ENCODE measurements around the gene BANF2.

Gene BANF2

DNA sequence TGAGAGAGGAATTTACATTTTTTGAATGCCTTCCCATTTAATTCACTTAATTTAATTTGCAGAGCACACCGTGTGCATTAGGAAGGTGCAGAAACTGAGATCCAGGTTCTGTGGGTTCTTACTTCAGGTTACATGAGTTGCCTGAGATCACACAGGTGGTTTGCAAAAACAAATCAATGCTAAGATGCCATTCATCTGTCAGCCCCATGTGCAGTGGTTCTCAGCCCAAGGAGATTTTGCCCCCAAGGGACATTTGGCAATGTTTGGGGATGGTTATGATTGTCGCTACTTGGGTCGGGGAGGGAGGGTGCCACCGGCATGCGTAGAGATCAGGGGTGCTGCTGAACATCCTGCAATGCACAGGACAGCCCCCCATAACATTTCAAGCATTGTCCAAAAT is 34.6 kb downstream of the BANF2 start:
- no peak for DNase-seq (ENCODE audit: extremely low spot score)
- TF ChIP-seq TARDBP (IDR thresholded peaks at IDR 0.05) (no peak), ZNF384 (IDR thresholded peaks at IDR 0.05) (no peak), NFRKB (IDR thresholded peaks at IDR 0.05) (no peak), HDGF (IDR thresholded peaks at IDR 0.05; ENCODE audit: borderline replicate concordance) (no peak), FOXK2 (IDR thresholded peaks at IDR 0.05) (no peak), FOXA1 (IDR thresholded peaks at IDR 0.05) (no peak), BHLHE40 (IDR thresholded peaks at IDR 0.05; ENCODE audit: borderline replicate concordance) (no peak), L3MBTL2 (conservative IDR thresholded peaks at IDR 0.05) (no peak), FOXM1 (IDR thresholded peaks at IDR 0.05; ENCODE audit: borderline replicate concordance) (no peak), SUZ12 (IDR thresholded peaks at IDR 0.05) (no peak), ARNT (IDR thresholded peaks at IDR 0.05) (no peak)
- TF ChIP-seq, protein P1, sequence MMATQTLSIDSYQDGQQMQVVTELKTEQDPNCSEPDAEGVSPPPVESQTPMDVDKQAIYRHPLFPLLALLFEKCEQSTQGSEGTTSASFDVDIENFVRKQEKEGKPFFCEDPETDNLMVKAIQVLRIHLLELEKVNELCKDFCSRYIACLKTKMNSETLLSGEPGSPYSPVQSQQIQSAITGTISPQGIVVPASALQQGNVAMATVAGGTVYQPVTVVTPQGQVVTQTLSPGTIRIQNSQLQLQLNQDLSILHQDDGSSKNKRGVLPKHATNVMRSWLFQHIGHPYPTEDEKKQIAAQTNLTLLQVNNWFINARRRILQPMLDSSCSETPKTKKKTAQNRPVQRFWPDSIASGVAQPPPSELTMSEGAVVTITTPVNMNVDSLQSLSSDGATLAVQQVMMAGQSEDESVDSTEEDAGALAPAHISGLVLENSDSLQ (IDR thresholded peaks at IDR 0.05), result no peak
- POLR2A ChIA-PET, result no interaction called here
- CTCF ChIA-PET, result interaction anchor here (0.6 kb wide), 1 partner anchor 205 kb away, joined by 3 read pairs; no protein-coding TSS in a partner anchor

DNA sequence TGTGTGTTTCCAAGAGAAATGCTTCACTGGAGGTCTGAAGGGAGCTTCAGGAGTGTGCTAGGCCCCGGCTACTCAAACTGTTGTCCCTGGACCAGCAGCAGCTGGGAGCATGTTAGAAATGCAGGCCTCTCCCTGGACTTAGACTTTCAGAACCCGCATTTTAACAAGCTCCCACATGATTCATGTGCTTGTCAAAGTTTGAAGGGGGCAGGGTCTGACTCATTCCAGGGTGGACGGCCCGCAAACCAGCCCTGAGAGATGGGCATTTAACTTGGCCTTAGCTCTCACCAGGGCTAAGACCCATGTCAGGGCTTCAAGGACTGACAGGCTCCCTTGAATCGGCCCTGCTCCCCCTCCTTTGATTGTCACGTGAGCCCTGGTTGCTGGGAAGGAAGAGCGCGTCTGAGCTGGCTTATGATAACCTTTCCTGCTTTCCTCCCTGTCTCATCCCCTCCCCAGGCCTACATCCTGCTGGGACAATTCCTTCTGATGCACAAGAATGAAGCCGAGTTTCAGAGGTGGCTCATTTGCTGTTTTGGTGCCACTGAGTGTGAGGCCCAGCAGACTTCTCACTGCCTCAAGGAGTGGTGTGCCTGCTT is 35.5 kb downstream of the BANF2 start:
- CTCF ChIA-PET, result interaction anchor here (0.9 kb wide), 1 partner anchor 12 kb away, joined by 4 read pairs; no protein-coding TSS in a partner anchor
- POLR2A ChIA-PET, result no interaction called here
- no peak for DNase-seq (ENCODE audit: extremely low spot score)
- no peak for TF ChIP-seq FOXA1 (IDR thresholded peaks at IDR 0.05)
- TF ChIP-seq ELF4 (IDR thresholded peaks at IDR 0.05), result no peak
- no peak for TF ChIP-seq BHLHE40 (IDR thresholded peaks at IDR 0.05; ENCODE audit: borderline replicate concordance)
- no peak for TF ChIP-seq HDGF (IDR thresholded peaks at IDR 0.05; ENCODE audit: borderline replicate concordance)
- no peak for TF ChIP-seq FOXM1 (IDR thresholded peaks at IDR 0.05; ENCODE audit: borderline replicate concordance)
- no peak for TF ChIP-seq SUZ12 (IDR thresholded peaks at IDR 0.05)
- no peak for TF ChIP-seq ZNF384 (IDR thresholded peaks at IDR 0.05)
- no peak for TF ChIP-seq LEF1 (IDR thresholded peaks at IDR 0.05; ENCODE audit: borderline replicate concordance)
- TF ChIP-seq SP1 (IDR thresholded peaks at IDR 0.05), result no peak
- no peak for TF ChIP-seq CTBP1 (IDR thresholded peaks at IDR 0.05; ENCODE audit: borderline replicate concordance)
- no peak for TF ChIP-seq ARNT (IDR thresholded peaks at IDR 0.05)
- TF ChIP-seq NFRKB (IDR thresholded peaks at IDR 0.05), result no peak

DNA sequence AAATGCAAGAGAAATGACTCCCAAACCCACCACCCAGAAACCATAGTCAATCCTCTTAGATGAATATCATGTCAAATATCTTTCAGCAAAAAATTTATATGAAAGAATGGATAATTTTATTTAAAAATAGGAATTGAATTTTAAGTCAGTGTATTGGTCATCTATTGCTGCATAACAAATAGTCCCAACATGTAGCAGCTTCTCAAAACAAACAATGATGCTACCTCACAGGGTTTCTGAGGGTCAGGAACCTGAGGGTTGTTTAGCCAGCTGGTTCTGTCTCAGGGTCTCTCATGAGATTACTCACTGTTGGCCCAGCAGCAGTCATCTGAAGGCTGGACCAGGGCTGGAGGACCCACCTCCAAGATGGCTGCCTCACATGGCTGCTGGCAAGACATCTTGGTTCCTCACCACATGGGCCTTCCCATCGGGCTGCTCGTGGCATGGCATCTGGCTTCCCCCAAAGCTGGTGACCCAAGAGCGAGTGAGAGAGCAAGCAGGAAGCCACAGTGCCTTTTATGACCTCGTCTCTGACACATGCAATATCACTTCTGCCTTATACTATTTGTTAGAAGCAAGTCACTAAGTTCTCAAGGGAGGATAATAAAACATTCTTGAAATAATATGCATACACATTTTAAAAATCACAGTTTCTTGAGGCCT is 36.3 kb downstream of the BANF2 start:
- TF ChIP-seq NFRKB (IDR thresholded peaks at IDR 0.05), result no peak
- no peak for TF ChIP-seq ELF4 (IDR thresholded peaks at IDR 0.05)
- TF ChIP-seq LEF1 (IDR thresholded peaks at IDR 0.05; ENCODE audit: borderline replicate concordance), result no peak
- TF ChIP-seq FOXM1 (IDR thresholded peaks at IDR 0.05; ENCODE audit: borderline replicate concordance), result no peak
- TF ChIP-seq, protein P1 (IDR thresholded peaks at IDR 0.05), result no peak
- TF ChIP-seq FOXK2 (IDR thresholded peaks at IDR 0.05), result no peak
- no peak for TF ChIP-seq FOXA1 (IDR thresholded peaks at IDR 0.05)
- TF ChIP-seq CTBP1 (IDR thresholded peaks at IDR 0.05; ENCODE audit: borderline replicate concordance), result no peak
- no peak for TF ChIP-seq HDGF (IDR thresholded peaks at IDR 0.05; ENCODE audit: borderline replicate concordance)
- no peak for TF ChIP-seq ARNT (IDR thresholded peaks at IDR 0.05)
- no peak for TF ChIP-seq BHLHE40 (IDR thresholded peaks at IDR 0.05; ENCODE audit: borderline replicate concordance)
- no peak for TF ChIP-seq L3MBTL2 (conservative IDR thresholded peaks at IDR 0.05)
- TF ChIP-seq TARDBP (IDR thresholded peaks at IDR 0.05), result no peak
- no peak for TF ChIP-seq ZNF384 (IDR thresholded peaks at IDR 0.05)
- ChIA-PET CTCF (no interaction called here), POLR2A (no interaction called here)
- no peak for DNase-seq (ENCODE audit: extremely low spot score)

DNA sequence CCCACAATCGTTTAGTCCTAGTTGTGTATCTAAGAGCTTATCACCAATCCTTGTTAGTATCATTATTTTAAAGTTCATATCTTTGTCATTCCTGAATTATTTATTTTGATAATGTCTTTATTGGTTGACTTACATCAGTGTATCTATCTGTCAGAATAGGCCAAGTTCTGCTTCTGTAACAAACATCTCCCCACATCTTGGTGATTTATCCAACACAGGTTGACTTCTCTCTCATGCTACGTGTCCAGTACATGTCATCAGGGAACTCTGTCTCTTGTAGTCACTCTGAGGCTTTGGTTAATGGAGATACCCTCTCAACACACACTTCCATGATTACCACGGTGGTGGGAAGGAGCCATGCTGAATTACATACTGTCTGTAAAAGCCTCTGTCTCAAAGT is 38.4 kb downstream of the BANF2 start:
- CTCF ChIA-PET, result no interaction called here
- POLR2A ChIA-PET, result no interaction called here
- no peak for TF ChIP-seq ZNF384 (IDR thresholded peaks at IDR 0.05)
- TF ChIP-seq, protein P1 (IDR thresholded peaks at IDR 0.05), result no peak
- TF ChIP-seq TARDBP (IDR thresholded peaks at IDR 0.05), result no peak
- TF ChIP-seq BHLHE40 (IDR thresholded peaks at IDR 0.05; ENCODE audit: borderline replicate concordance), result no peak
- TF ChIP-seq NFRKB (IDR thresholded peaks at IDR 0.05), result no peak
- no peak for TF ChIP-seq FOXM1 (IDR thresholded peaks at IDR 0.05; ENCODE audit: borderline replicate concordance)
- TF ChIP-seq SP1 (IDR thresholded peaks at IDR 0.05), result no peak
- TF ChIP-seq FOXA1 (IDR thresholded peaks at IDR 0.05), result no peak
- no peak for TF ChIP-seq FOXK2 (IDR thresholded peaks at IDR 0.05)
- no peak for TF ChIP-seq ARNT (IDR thresholded peaks at IDR 0.05)
- TF ChIP-seq ELF4 (IDR thresholded peaks at IDR 0.05), result no peak
- no peak for TF ChIP-seq L3MBTL2 (conservative IDR thresholded peaks at IDR 0.05)
- no peak for TF ChIP-seq CTBP1 (IDR thresholded peaks at IDR 0.05; ENCODE audit: borderline replicate concordance)
- TF ChIP-seq SUZ12 (IDR thresholded peaks at IDR 0.05), result no peak
- no peak for TF ChIP-seq HDGF (IDR thresholded peaks at IDR 0.05; ENCODE audit: borderline replicate concordance)
- DNase-seq (ENCODE audit: extremely low spot score), result no peak

DNA sequence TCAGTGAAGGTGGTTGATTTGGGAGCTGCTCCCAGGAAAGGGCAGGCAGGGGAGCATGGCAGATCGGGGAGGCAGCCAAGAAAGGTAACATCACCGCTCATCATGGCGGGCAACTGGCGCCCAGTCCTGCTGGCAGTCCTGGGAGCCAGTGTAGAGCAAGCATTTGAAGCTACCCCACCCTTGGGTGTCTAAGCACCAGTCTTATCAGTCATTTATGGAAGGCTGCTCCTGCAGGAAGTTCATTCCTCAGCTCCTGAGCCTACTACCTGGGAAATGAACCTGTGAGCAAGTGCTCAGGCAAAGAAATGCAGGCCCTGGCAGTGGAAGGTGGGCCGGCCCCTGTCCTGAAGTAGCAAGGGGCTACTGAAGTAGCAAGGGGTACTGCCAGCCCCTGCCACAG is 41.5 kb downstream of the BANF2 start:
- CTCF ChIA-PET, result no interaction called here
- DNase-seq (ENCODE audit: extremely low spot score), result no peak
- no peak for TF ChIP-seq FOXK2 (IDR thresholded peaks at IDR 0.05)
- TF ChIP-seq CTBP1 (IDR thresholded peaks at IDR 0.05; ENCODE audit: borderline replicate concordance), result no peak
- no peak for TF ChIP-seq TARDBP (IDR thresholded peaks at IDR 0.05)
- no peak for TF ChIP-seq ZNF384 (IDR thresholded peaks at IDR 0.05)
- no peak for TF ChIP-seq ELF4 (IDR thresholded peaks at IDR 0.05)
- no peak for TF ChIP-seq SP1 (IDR thresholded peaks at IDR 0.05)
- no peak for TF ChIP-seq FOXM1 (IDR thresholded peaks at IDR 0.05; ENCODE audit: borderline replicate concordance)
- no peak for TF ChIP-seq NFRKB (IDR thresholded peaks at IDR 0.05)
- TF ChIP-seq SUZ12 (IDR thresholded peaks at IDR 0.05), result no peak
- no peak for TF ChIP-seq HDGF (IDR thresholded peaks at IDR 0.05; ENCODE audit: borderline replicate concordance)
- no peak for TF ChIP-seq LEF1 (IDR thresholded peaks at IDR 0.05; ENCODE audit: borderline replicate concordance)
- TF ChIP-seq, protein P1 (IDR thresholded peaks at IDR 0.05), result no peak
- TF ChIP-seq BHLHE40 (IDR thresholded peaks at IDR 0.05; ENCODE audit: borderline replicate concordance), result no peak
- no peak for TF ChIP-seq L3MBTL2 (conservative IDR thresholded peaks at IDR 0.05)
- no peak for TF ChIP-seq FOXA1 (IDR thresholded peaks at IDR 0.05)
- POLR2A ChIA-PET, result no interaction called here
